Iris pigment epithelial cell (primary cell): Measurements from ENCODE around the gene FAM118B.

Experiments used
- DNase-seq: peaks from one replicate; pipeline ENCODE4 v3.0.0-alpha.2; 2011; ENCODE audit warnings: low read depth

Gene FAM118B

DNA sequence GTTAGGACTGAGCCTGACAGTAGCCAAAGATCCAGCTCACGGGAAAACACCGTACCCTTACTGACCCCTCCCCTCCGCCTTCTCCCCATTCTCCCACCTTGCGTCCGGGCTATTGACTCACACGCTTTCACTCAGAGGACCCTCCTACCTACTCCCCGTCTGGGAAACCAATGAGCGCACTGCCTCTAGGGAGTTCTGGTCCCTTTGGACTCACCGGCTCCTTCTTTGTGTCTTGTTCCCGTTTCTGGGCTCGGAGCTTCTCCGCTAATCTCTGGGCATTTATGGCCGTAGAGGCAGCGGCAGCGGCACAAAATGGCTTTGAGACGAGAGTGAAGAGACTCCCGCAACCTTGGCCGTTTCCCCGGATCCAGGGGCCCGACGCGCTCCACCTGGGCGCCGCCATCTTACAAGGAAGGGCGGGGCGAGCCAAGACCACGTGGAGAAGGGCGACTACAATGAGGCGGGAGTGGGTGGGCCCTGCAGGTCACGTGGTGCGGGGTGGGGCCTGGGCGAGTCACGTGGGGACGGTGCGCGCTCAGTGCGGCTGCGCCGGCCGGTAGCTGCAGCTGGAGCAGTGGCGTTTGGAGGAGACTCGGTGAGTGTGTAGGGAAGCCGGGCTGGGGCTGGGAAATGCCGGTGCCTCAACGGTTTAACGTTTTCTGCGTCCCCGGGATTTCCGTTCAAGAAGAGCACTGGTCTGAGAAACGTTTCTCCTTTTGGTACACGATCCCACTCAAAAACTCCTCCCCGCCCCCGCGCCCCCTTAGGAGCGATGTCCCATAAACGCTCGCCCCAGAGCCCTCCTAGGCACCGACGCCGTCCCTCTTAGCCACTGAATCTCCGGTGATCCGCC is at the start of gene FAM118B, which contains the start of gene RPUSD4:
Gene FAM118B, plus strand, starts transcription at position 547 of the 853 bp plus-strand sequence. CDS start 23,220 bp downstream, outside the sequence.
Gene RPUSD4, minus strand, starts transcription at position 415 of the 853 bp plus-strand sequence. Its CDS starts 12 bp downstream, at position 403.
- DNase-seq: peak; percentile 98

DNA sequence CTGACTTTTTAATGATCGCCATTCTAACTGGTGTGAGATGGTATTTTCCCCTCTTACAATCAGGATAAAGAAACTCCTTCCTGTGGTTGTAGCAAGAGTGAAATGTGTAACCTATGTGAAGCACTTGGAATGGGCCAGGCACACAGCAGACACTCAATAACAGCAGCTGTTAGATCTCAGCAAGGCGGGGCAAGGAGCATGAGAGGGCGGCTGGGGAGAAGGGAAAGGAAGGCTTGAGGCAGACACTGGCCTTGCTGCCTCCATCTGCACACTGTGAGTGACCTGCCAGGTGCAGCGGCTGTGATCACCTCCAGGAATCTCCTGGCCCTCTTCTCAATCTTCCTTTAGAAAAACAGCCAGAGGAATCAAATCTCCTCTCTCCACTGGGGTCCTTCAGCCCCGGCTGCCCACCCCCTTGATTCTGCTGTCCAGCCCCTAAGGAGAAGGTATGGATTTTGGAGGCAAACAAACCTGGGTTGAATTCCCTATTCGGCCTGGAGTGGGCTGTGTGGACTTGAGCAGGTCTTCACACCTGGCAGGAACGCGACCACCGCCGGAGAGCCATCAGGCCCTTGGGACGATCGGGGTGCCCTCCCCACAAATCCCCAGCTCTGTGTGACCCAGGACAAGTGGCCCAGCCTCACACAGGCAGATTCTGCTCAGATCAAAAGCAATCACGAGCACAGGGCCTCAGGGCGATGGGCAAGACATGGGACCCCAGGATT is 49.1 kb upstream of the FAM118B start:
- DNase-seq: no peak

DNA sequence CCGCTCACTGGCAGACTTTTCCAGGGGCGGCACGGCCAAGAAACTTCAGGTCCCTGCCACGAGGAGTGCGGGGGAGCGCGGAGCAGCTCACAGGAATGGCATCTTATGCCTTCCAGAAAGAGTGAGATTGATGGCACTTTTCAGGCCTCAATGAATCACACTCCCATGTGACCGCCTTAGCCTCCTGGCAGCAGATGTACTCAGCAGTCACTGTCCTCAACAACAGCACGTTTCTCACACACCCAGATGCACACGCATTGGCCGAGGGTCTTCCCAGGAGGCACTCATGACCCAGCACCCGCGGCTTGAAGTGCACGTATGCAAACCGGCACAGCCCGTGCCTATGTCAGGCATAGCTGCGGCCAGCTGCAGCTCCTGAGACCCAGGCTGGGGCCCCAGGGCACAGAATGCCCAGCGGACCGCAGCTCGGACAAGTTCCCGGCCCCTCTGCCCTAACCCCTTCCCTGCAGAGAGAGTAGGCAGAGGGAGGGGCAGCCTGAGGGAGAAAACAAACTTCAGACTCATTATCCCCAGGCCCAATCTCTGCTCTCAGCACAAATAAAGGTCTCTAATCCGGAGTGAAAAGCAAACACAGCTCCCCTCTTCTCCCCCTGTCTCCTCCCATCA is 48.4 kb upstream of the FAM118B start:
- DNase-seq: peak; percentile 53

- no peak for DNase-seq
Measured at GRCh38 chr11:126163779-126164178, 47.8 kb upstream of the FAM118B start.

- no peak for DNase-seq
Measured at GRCh38 chr11:126164781-126165180, 46.8 kb upstream of the FAM118B start.

DNA sequence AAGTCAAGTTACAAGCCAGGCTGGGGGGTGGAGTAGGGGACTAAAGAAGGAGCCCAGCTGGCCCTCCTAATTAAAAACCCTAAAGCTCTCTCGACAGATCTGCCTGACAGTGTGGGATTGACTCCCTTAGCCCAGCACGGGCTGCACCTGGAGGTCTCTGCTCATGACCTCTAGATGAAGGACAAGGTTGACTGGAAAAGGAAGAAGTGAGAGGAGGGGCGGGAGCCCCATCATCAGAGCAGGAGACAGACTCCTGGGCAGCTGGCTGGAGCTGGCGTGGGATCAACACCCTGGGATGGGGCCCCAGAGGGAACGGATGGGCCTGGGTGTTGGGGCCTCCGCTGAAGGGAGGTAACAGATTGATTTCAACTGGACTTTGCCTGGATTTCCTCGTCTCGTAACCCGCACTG is 46.3 kb upstream of the FAM118B start:
- DNase-seq: no peak

GRCh38 chr11:126165757-126166156 is 45.8 kb upstream of the FAM118B start:
- DNase-seq: no peak

DNA sequence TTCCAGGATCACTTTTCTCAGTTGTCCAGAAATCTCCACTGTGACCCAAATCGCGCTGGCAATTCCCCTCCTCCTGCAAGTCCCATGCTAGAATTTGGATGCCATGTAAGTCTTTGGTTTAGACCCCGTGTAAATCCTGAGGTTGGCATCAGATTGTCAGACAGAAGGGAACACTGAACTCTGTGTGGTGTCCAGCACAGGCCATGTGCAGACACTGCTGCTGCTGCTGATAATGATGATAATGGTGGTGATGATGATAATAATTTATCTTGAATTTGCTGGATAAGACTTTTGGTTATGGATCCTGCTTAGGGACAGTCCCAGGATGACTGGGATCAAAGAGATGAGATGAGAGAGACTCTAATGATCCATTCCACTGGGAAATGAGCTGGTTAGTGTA is 45.2 kb upstream of the FAM118B start:
- DNase-seq: no peak

GRCh38 chr11:126167488-126167887 is 44.1 kb upstream of the FAM118B start:
- DNase-seq: no peak

GRCh38 chr11:126169291-126169690 is 42.3 kb upstream of the FAM118B start:
- no peak for DNase-seq

- DNase-seq: no peak
Measured at GRCh38 chr11:126172596-126173038, 39.0 kb upstream of the FAM118B start.

DNA sequence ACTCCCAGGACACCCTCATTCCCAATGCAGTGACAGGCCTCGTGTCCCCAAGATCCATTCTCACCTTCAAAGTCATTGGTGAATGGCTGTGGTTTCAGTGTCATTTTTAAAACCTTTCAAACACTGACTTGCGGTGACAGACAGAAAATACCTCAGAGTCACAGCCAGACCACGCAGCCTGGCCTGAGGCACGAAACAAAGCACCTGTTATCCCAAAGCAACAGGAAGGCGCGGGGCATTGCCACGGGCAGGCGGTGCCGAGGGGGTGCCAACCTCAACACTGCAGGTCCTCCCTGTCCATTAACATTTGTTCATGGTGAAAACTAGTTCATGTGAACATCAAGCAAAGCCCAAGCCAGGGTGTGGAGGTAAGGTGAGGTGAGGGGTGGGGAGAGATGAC is 38.3 kb upstream of the FAM118B start:
- DNase-seq: no peak

DNA sequence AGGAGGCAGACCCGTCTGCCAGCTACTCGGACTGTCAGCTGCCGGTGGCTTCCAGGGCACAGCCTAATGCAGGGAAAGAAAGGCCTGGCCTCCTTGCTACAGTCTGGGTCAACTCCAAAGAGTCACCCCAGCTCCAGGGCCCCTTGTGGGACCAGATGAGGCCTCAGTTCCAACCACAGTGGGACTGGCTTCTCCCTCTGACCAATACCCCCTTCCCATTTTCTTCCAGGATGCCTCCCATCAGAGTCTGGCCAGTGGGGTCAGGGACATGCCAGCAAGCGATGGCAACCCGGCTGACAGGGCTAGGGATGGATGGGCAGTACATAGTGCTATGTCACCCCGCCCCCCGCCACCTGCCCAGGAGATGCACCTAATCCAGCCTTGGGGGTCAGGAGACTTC is 36.8 kb upstream of the FAM118B start:
- DNase-seq: no peak

DNA sequence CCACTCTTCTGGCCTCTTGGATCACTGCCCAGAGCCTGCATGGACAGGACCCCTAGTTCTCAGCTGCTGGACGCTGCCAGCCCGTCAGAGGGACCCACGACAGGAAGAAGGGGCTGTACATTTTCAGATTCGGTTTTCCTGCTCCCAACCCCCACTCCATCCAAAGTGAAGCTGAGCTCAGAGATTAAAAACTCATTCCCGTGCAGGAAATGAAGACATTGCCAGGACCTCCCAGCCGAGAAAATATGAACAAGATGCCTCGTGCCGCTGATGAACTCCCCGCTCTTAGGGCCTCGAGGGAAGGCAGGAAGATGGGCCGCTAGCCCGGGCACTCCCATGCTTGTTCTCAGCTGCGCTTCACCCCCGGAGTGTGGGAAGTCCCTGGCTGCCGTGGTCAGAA is 36.2 kb upstream of the FAM118B start:
- peak; percentile 15 for DNase-seq

- DNase-seq: no peak
Measured at GRCh38 chr11:126176853-126177470, 34.6 kb upstream of the FAM118B start.

DNA sequence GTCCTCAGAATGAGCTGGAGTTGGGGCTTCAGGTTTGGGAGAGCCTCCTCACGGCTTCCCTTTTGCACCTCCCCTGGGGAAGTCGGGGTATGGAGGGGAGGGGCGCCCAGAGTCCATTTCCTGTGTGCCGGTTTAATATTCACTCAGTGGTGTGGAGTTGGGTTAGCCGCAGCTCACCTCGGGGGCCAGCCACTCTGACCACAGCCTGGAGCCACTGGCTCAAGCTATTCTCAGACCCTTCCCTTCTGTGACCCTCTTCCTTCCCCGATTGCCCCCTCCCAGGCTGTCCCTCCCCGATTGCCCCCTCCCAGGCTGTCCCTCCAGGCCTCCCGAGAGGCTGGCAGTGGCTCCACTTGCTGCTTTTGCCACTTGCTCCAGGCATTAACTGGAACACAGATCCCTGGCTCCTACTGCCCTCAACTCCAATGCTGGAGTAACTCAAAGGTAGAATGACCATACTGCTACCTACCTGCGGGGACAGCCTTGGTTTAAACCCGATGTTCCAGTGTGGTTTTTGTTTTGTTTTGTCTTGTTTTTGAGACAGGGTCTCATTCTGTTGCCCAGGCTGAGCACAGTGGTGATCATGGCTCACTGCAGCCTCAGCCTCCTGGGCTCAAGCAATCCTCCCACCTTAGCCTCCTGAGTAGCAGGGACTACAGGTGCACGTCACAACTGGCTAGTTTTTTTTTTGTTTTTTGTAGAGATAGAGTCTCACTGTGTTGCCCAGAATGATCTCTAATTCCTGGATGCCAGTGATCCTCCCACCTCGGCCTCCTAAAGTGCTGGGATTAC is 29.4 kb upstream of the FAM118B start:
- no peak for DNase-seq

DNA sequence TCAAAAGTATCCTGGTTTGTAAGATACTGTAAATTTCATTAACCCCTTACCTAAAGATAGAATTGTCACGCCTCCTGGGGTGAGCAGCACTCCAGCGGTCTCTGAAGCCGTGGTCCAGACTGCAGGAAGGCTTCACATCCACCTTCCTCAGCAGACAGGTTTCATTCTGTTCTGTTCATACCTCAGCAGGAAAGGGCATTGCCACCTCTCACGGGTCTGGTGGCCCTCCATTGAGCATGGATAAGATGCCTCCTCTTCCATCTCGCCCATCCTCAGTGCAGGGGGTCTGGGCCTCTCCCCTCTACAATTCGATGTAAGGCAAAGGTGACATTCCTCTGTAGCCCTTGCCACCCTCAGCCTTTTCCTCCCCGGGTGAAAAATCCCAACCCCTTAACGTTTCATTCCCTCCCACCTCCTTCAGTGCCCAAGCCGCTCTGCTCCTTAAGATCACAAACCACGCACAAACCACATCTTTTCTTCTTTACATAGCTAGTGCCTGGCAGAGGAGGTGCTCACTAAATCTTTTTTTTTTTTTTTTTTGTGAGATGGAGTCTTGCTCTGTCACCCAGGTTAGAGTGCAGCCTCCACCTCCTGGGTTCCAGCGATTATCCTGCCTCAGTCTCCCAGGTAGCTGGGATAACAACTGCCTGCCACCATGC is 28.7 kb upstream of the FAM118B start:
- no peak for DNase-seq

- no peak for DNase-seq
Measured at GRCh38 chr11:126185259-126186024, 26.1 kb upstream of the FAM118B start.

DNA sequence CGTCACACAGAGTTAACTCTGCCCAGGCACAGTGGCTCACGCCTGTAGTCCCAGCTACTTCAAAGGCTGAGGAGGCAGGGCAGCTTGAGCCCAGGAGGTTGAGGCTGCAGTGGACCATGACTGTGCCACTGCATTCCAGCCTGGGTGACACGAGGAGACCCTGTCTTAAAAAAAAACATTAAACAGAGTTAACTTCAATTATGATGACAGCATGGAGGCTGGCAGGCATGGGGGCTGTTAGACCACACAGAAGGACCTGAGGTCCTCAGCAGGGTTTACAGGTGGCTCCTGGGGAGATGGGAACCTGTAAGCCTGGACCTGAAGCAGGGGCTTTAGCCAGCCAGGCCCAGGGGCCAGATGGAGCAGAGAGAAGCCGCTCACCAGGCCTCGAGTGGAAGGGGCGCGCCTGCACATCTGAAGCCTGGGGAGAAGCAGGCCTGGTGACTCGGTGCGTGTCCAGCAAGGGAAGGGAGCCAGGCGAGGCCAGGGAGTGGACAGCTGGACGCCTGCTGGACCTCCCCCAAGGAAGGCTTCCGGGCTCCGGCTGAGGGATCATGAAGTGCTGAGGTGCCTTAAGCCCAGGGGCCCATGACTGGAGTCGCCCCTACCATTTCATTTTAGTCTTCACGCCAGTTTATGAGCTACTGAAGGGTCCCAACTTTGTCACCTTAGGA is 25.4 kb upstream of the FAM118B start:
- DNase-seq: no peak
